Endothelial cell of umbilical vein (primary cell): ENCODE results near the gene EXOC1L. TPM values are rescaled to one million over a fixed set of nuclear protein-coding genes. Genes with fewer than 3 reads are reported as not detected.

Experiments used
- BruUV-seq: library from RNA; stranded (reverse); fragments of 400-500 nt; replicated peaks from 2 replicates; lab custom pipeline; 2021; lab: Mats Ljungman, UMichigan
- CTCF ChIA-PET: fragments of 300-600, 350-600 bp; sonication (Branson Sonifier 250); formaldehyde crosslinking; loops from one replicate; lab custom pipeline; 2021; ENCODE audit warnings: antibody characterized with exemption, inconsistent platforms; lab: Charles Lee
- POLR2A ChIA-PET: fragments of 300-600, 350-600 bp; sonication (Branson Sonifier 250); formaldehyde crosslinking; loops from one replicate; lab custom pipeline; 2021; ENCODE audit warnings: antibody characterized with exemption, inconsistent platforms; lab: Charles Lee
- DNase-seq: peaks from one replicate; pipeline ENCODE4 v3.0.0-alpha.2; 2011; ENCODE audit warnings: low read depth, low spot score
- FAIRE-seq: peaks from 2 replicates; lab custom pipeline; 2011; peaks lifted over from hg19 to GRCh38; lab: Jason Lieb, UNC
- H2AFZ ChIP-seq: 2 replicates; pipeline ENCODE4 v1.6.0; 2012; ENCODE audit warnings: low read depth, low read length, control low read depth, inconsistent platforms
- H3K27ac ChIP-seq: 2 replicates; pipeline ENCODE4 v1.5.1; 2011; ENCODE audit warnings: low read depth, mild to moderate bottlenecking, control low read depth, low read length, moderate library complexity; ENCODE audit not compliant: insufficient read depth
- H3K27me3 ChIP-seq, 2 experiments: 2 replicates each; pipeline versions ENCODE4 v1.6.0 to v1.6.1; 2011; ENCODE audit warnings: low read length in 2 of 2, mixed read lengths in 1 of 2; ENCODE audit not compliant: control insufficient read depth in 2 of 2, insufficient read depth in 2 of 2
- H3K36me3 ChIP-seq, 2 experiments: 2 replicates in 1 of 2; 3 replicates in 1 of 2; pipeline ENCODE4 v1.5.1; 2011; ENCODE audit warnings: low read length in 2 of 2, mild to moderate bottlenecking in 1 of 2, moderate library complexity in 1 of 2; ENCODE audit not compliant: control insufficient read depth in 2 of 2, insufficient read depth in 2 of 2; ENCODE audit errors: extremely low read depth in 1 of 2
- H3K4me1 ChIP-seq: 3 replicates; pipeline ENCODE4 v1.5.1; 2011; ENCODE audit warnings: mild to moderate bottlenecking, low read length; ENCODE audit not compliant: control insufficient read depth, insufficient read depth; ENCODE audit errors: extremely low read depth
- H3K4me2 ChIP-seq: 2 replicates; pipeline ENCODE4 v1.6.1; 2011; ENCODE audit warnings: low read length, control low read depth, mixed read lengths; ENCODE audit not compliant: insufficient read depth
- H3K4me3 ChIP-seq, 3 experiments: fragments of 200-600 bp in 1 of 3; sonication (generic), shearing (Covaris generic) in 1 of 3; replicated peaks in 1 of 3; 2 replicates each; pipeline ENCODE4 v1.5.1; 2011 to 2016; ENCODE audit warnings: control low read depth in 3 of 3, low read length in 3 of 3, mild to moderate bottlenecking in 2 of 3, inconsistent platforms in 1 of 3, low read depth in 1 of 3, moderate library complexity in 1 of 3; ENCODE audit not compliant: insufficient read depth in 1 of 3
- H3K79me2 ChIP-seq: 2 replicates; pipeline ENCODE4 v1.6.0; 2012; ENCODE audit warnings: low read length, inconsistent platforms; ENCODE audit not compliant: control insufficient read depth, insufficient read depth
- H3K9ac ChIP-seq: replicated peaks from 2 replicates; pipeline ENCODE3; 2011; ENCODE audit warnings: low read length, control low read depth; ENCODE audit not compliant: insufficient read depth; ENCODE audit errors: extremely low read depth
- H3K9me1 ChIP-seq: replicated peaks from 3 replicates; pipeline ENCODE4 v1.6.0; 2011; ENCODE audit warnings: mild to moderate bottlenecking, low read length; ENCODE audit not compliant: control insufficient read depth, insufficient read depth; ENCODE audit errors: extremely low read depth
- H3K9me3 ChIP-seq: replicated peaks from 2 replicates; pipeline ENCODE4 v1.5.1; 2012; ENCODE audit warnings: low read length, inconsistent platforms; ENCODE audit not compliant: control insufficient read depth, insufficient read depth
- H4K20me1 ChIP-seq: replicated peaks from 2 replicates; pipeline ENCODE3; 2011; ENCODE audit warnings: mild to moderate bottlenecking, low read length; ENCODE audit not compliant: control insufficient read depth, insufficient read depth; ENCODE audit errors: extremely low read depth
- EZH2 ChIP-seq: IDR thresholded peaks from 2 replicates; pipeline ENCODE4 v1.6.1; 2012; ENCODE audit warnings: borderline replicate concordance, low read depth, mild to moderate bottlenecking, moderate library complexity, low read length, inconsistent platforms; ENCODE audit not compliant: severe bottlenecking
- FOS ChIP-seq: IDR thresholded peaks from 2 replicates; pipeline ENCODE4 v1.6.1; 2011; ENCODE audit warnings: mild to moderate bottlenecking, low read length, moderate library complexity, borderline replicate concordance; ENCODE audit not compliant: insufficient read depth
- GATA2 ChIP-seq: IDR thresholded peaks from 2 replicates; pipeline ENCODE4 v1.7.0; 2011; ENCODE audit warnings: low read depth, mild to moderate bottlenecking, moderate library complexity, mixed read lengths, low read length; ENCODE audit not compliant: insufficient read length, insufficient read depth
- JUN ChIP-seq: IDR thresholded peaks from 2 replicates; pipeline ENCODE4 v1.6.1; 2011; ENCODE audit warnings: borderline replicate concordance, low read depth; ENCODE audit not compliant: insufficient read length, insufficient read depth
- MYC ChIP-seq: IDR thresholded peaks from one replicate; pipeline ENCODE4 v1.6.1; 2011; ENCODE audit warnings: mild to moderate bottlenecking, low read depth, low read length
- POLR2A ChIP-seq: IDR thresholded peaks from 2 replicates; pipeline ENCODE4 v1.6.1; 2012; ENCODE audit warnings: low read depth, mild to moderate bottlenecking, control low read depth, low read length
- POLR2AphosphoS5 ChIP-seq: IDR thresholded peaks from 2 replicates; pipeline ENCODE4 v1.6.1; 2012; ENCODE audit warnings: low read depth, mild to moderate bottlenecking, control low read depth, low read length, moderate library complexity; ENCODE audit not compliant: insufficient read depth
- dilution Hi-C: fragments of 300-500 bp; cut with MboI; formaldehyde crosslinking; loops from one replicate; pipeline ENCODE4 v1.15.0; 2019; ENCODE audit warnings: low sequenced_read_pairs; ENCODE audit not compliant: extremely low pct_ligation_motif_present
- intact Hi-C: fragments of 100-400 bp; cut with micrococcal nuclease; formaldehyde crosslinking; loops from one replicate; pipeline ENCODE4 v1.10.0; 2022
- polyA plus RNA-seq, 4 experiments: library from polyadenylated mRNA; depleted of rRNA in 3 of 4; stranded (reverse) in 3 of 4; unstranded in 1 of 4; fragments of >200 nt; gene quantifications; 2 replicates each; pipeline versions ENCODE4 v1.2.1 to v1.2.3, GENCODE V29; 2011 to 2012; ENCODE audit warnings: missing spikeins in 1 of 4
- total RNA-seq: library from RNA; stranded (reverse); gene quantifications from 2 replicates; pipeline ENCODE4 v1.2.3, GENCODE V29; 2021
- TF ChIP-seq, protein P1 (sequence below): IDR thresholded peaks from 2 replicates; pipeline ENCODE4 v1.6.1; 2011; ENCODE audit not compliant: insufficient read depth, insufficient read length
- TF ChIP-seq, protein P2 (sequence below), 2 donors: IDR thresholded peaks; 1 replicate in 1 of 2; 2 replicates in 1 of 2; pipeline ENCODE4 v1.5.1; 2011; ENCODE audit warnings: low read length in 2 of 2, mild to moderate bottlenecking in 2 of 2, moderate library complexity in 2 of 2, control low read depth in 1 of 2, inconsistent platforms in 1 of 2, low read depth in 1 of 2; ENCODE audit not compliant: insufficient read depth in 1 of 2; ENCODE audit errors: extremely low read depth in 1 of 2

EXOC1L gene
- total and polyA plus RNA-seq, 2 donors (not counting 3 experiments of a cell fraction or from before 2014, with no cell fraction given) = not detected

GRCh38 chr4:55784747-55785146, 34.8 kb upstream of the EXOC1L start:
- Histone ChIP-seq H3K9ac (no peak overlapping the region), H4K20me1 (no peaks in the 10 kb centered on the region), H3K9me1 (no peaks in the 10 kb centered on the region), H3K79me2 (no peaks in the 10 kb centered on the region), H3K27ac (no peak overlapping the region), H3K4me1 (no peaks in the 10 kb centered on the region), H3K27me3 (peaks cover 3 to 19% of the 10 kb centered on the region in 2 experiments), H3K36me3 (no peaks in the 10 kb centered on the region), H2AFZ (no peak overlapping the region), H3K4me2 (no peak overlapping the region), H3K4me3 (no peak overlapping the region), H3K9me3 (no peaks in the 10 kb centered on the region)
- TF ChIP-seq POLR2A (no peak), GATA2 (no peak), POLR2AphosphoS5 (no peak), EZH2 (no peak), FOS (no peak), MYC (no peak), JUN (no peak)
- TF ChIP-seq, protein P1, sequence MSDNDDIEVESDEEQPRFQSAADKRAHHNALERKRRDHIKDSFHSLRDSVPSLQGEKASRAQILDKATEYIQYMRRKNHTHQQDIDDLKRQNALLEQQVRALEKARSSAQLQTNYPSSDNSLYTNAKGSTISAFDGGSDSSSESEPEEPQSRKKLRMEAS = no peak
- TF ChIP-seq, protein P2, sequence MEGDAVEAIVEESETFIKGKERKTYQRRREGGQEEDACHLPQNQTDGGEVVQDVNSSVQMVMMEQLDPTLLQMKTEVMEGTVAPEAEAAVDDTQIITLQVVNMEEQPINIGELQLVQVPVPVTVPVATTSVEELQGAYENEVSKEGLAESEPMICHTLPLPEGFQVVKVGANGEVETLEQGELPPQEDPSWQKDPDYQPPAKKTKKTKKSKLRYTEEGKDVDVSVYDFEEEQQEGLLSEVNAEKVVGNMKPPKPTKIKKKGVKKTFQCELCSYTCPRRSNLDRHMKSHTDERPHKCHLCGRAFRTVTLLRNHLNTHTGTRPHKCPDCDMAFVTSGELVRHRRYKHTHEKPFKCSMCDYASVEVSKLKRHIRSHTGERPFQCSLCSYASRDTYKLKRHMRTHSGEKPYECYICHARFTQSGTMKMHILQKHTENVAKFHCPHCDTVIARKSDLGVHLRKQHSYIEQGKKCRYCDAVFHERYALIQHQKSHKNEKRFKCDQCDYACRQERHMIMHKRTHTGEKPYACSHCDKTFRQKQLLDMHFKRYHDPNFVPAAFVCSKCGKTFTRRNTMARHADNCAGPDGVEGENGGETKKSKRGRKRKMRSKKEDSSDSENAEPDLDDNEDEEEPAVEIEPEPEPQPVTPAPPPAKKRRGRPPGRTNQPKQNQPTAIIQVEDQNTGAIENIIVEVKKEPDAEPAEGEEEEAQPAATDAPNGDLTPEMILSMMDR (IDR thresholded peaks at IDR 0.05; ENCODE audit: extremely low read depth in 1 of 2, insufficient read depth in 1 of 2, low read depth in 1 of 2, low read length in 2 of 2) = no peak
- BruUV-seq = no TSS peak
- POLR2A ChIA-PET = no interaction called here
- dilution Hi-C loops (no loop called here), intact Hi-C loops (no loop called here)
- CTCF ChIA-PET = no interaction called here
- no peak for DNase-seq
- FAIRE-seq = no peak
